Heart right ventricle (tissue), 16 donors: ENCODE results near the gene COL18A1. TPM values are rescaled to one million over a fixed set of nuclear protein-coding genes. Genes with fewer than 3 reads are reported as not detected.

Source experiments
- ATAC-seq, 8 donors: fragments of 200-7000 bp; cut with Tn5 transposase; one replicate each; pipeline ENCODE4 v1.9.1; 2020; ENCODE audit warnings: mild to moderate bottlenecking in 8 of 8, moderate library complexity in 8 of 8, moderate number of reproducible peaks in 1 of 8
- DNase-seq, 2 donors: peaks; one replicate each; pipeline ENCODE4 v3.0.0-alpha.2; 2020
- H3K27ac ChIP-seq, 10 donors: fragments of 200-600 bp; sonication (generic) in 2 of 10; one replicate each; pipeline versions ENCODE4 v1.5.0 to v1.8.0; 2020 to 2022; ENCODE audit warnings: mild to moderate bottlenecking in 3 of 10
- H3K27me3 ChIP-seq, 7 donors: fragments of 200-600 bp; one replicate each; pipeline ENCODE4 v1.8.0; 2021 to 2022; ENCODE audit warnings: mild to moderate bottlenecking in 2 of 7
- H3K36me3 ChIP-seq, 9 donors: fragments of 200-600 bp; sonication (generic) in 1 of 9; one replicate each; pipeline versions ENCODE4 v1.5.0 to v1.8.0; 2020 to 2022; ENCODE audit warnings: mild to moderate bottlenecking in 2 of 9
- H3K4me1 ChIP-seq, 9 donors: fragments of 200-600 bp; sonication (generic) in 1 of 9; one replicate each; pipeline versions ENCODE4 v1.5.0 to v1.8.0; 2020 to 2022; ENCODE audit warnings: mild to moderate bottlenecking in 4 of 9
- H3K4me3 ChIP-seq, 10 donors: fragments of 200-600 bp; sonication (generic) in 2 of 10; one replicate each; pipeline versions ENCODE4 v1.5.0 to v1.8.0; 2020 to 2022; ENCODE audit warnings: mild to moderate bottlenecking in 7 of 10, moderate library complexity in 2 of 10
- H3K9me3 ChIP-seq, 11 donors: fragments of 200-600 bp in 10 of 11; sonication (generic) in 2 of 11; one replicate each; pipeline versions ENCODE4 v1.5.0 to v1.8.0; 2013 to 2022; ENCODE audit warnings: mild to moderate bottlenecking in 2 of 11, control low read depth in 1 of 11, moderate library complexity in 1 of 11
- CTCF ChIP-seq, 9 donors: fragments of 200-600 bp; sonication (generic) in 2 of 9; IDR thresholded peaks; one replicate each; pipeline versions ENCODE4 v1.5.0 to v1.8.0; 2021 to 2022; ENCODE audit warnings: antibody characterized with exemption in 9 of 9, mild to moderate bottlenecking in 5 of 9, moderate library complexity in 1 of 9
- WGBS, 2 donors: extraction: QIAGEN DNeasy Blood & Tissue Kit; methylation state at CpG; one replicate each; pipeline ENCODE4 v1.1.7; 2013; ENCODE audit warnings: inconsistent platforms in 1 of 2; 5-methylcytosine and 5-hydroxymethylcytosine counted together
- intact Hi-C, 10 donors: fragments of 100-400 bp; cut with DNase I; formaldehyde crosslinking; loops; one replicate each; pipeline versions ENCODE4 v1.11.1 to v1.14.2; 2022
- polyA plus RNA-seq, 2 donors: library from polyadenylated mRNA; stranded (reverse); fragments of 200-250 nt; gene quantifications; one replicate each; pipeline ENCODE4 v1.2.3, GENCODE V29; 2013
- total RNA-seq, 10 donors: library from RNA; stranded (reverse); fragmentation: NEBNext Ultra II Directional in 3 of 10; extraction: Animal tissue kit (Norgen Biotek cat#: 25700) in 3 of 10; gene quantifications; one replicate each; pipeline versions ENCODE4 v1.2.1 to v1.2.4, GENCODE V29; 2021 to 2023
- donor health status: Arrhythmogenic right ventricular cardiomyopathy.
- donor health status: ischemic (EF 13 %, LVEDD 7.1; RV severe dilation, severe dysfunction).
- donor health status: healthy with polysubstance abuse.
- donor health status: DM: no; HTN: yes; CAD: no.
- donor health status: DM: no; HTN: no; CAD: no.
- donor health status: ischemic (EF 25% LVEDD 6.9; RV normal size, moderate dysfunction).
- donor health status: ischemic (EF 25% LVEDD 5.7; RV mildly dilated, moderate dysfunction).
- donor health status: healthy.
- donor health status: DM: yes; HTN: yes; CAD: no.
- donor health status: Ischemic cardiomyopathy.
- donor health status: ischemic (EF 35%, LVEDD 5.7; RV mildly dilated, moderate dysfunction).
- donor health status: nonischemic (EF 11% LVEDD 7.7; RV severe dilation, severe dysfunction).
- donor health status: DM: yes; HTN: yes; CAD: no.
- donor health status: PGD.
- donor health status: ischemic (EF 29% LVEDD 5.4; RV normal size, mild dysfunction).
- donor health status: nonischemic (EF 23%, LVEDD 6.1; RV moderate dilation, normal function).

Gene COL18A1
- total and polyA plus RNA-seq, 12 donors = 33.7 to 87.1 (median 52.6) TPM

- Histone ChIP-seq H3K4me1 (no peaks in the 10 kb centered on the region), H3K27me3 (no peaks in the 10 kb centered on the region), H3K36me3 (no peaks in the 10 kb centered on the region), H3K27ac (no peak overlapping the region), H3K4me3 (no peak overlapping the region), H3K9me3 (peaks cover 0 to 12% (median 0%) of the 10 kb centered on the region in 11 donors)
- no peak for TF ChIP-seq CTCF (IDR thresholded peaks at IDR 0.05)
- DNase-seq = no peak
- 85 to 87% methylated on average over 5 of the region's 5 CpGs for WGBS, 2 donors
- intact Hi-C loops = loop anchor here in 1 of 10 donors (5.0 kb wide), 1 partner anchor 39 kb away; no protein-coding TSS in a partner anchor
- ATAC-seq = no peak
Measured at GRCh38 chr21:45377866-45378257, 27.1 kb upstream of the COL18A1 start.

GRCh38 chr21:45378258-45378966 is 26.6 kb upstream of the COL18A1 start:
- H3K27ac ChIP-seq = no peak overlapping the region
- H3K9me3 ChIP-seq = peaks cover 0 to 12% (median 0%) of the 10 kb centered on the region in 11 donors
- no peak for DNase-seq
- H3K27me3 ChIP-seq = no peaks in the 10 kb centered on the region
- ATAC-seq = no peak
- H3K36me3 ChIP-seq = no peaks in the 10 kb centered on the region
- intact Hi-C loops = loop anchor here in 1 of 10 donors (5.0 kb wide), 1 partner anchor 39 kb away; no protein-coding TSS in a partner anchor
- no peaks in the 10 kb centered on the region for H3K4me1 ChIP-seq
- WGBS, 2 donors = 77 to 78% methylated on average over 13 of the region's 13 CpGs
- H3K4me3 ChIP-seq = no peak overlapping the region
- TF ChIP-seq CTCF (IDR thresholded peaks at IDR 0.05) = no peak

- Histone ChIP-seq H3K27me3 (no peaks in the 10 kb centered on the region), H3K27ac (no peak overlapping the region), H3K9me3 (peaks cover 0 to 12% (median 0%) of the 10 kb centered on the region in 11 donors), H3K4me3 (no peak overlapping the region), H3K4me1 (no peaks in the 10 kb centered on the region), H3K36me3 (no peaks in the 10 kb centered on the region)
- ATAC-seq (no peak), DNase-seq (no peak)
- 84 to 85% methylated on average over 18 of the region's 21 CpGs for WGBS, 2 donors
- no peak for TF ChIP-seq CTCF (IDR thresholded peaks at IDR 0.05)
- intact Hi-C loops = loop anchor here in 1 of 10 donors (5.0 kb wide), 1 partner anchor 38 kb away; no protein-coding TSS in a partner anchor
Measured at GRCh38 chr21:45379171-45379900, 25.6 kb upstream of the COL18A1 start.

- DNase-seq (no peak), ATAC-seq (no peak)
- Histone ChIP-seq H3K4me3 (no peak overlapping the region), H3K36me3 (no peaks in the 10 kb centered on the region), H3K27me3 (no peaks in the 10 kb centered on the region), H3K9me3 (peaks cover 0 to 12% (median 0%) of the 10 kb centered on the region in 11 donors), H3K27ac (no peak overlapping the region), H3K4me1 (no peaks in the 10 kb centered on the region)
- 91 to 92% methylated on average over 29 to 31 of the region's 35 CpGs for WGBS, 2 donors
- intact Hi-C loops = loop anchor here in 1 of 10 donors (5.0 kb wide), 1 partner anchor 37 kb away; no protein-coding TSS in a partner anchor
- TF ChIP-seq CTCF (IDR thresholded peaks at IDR 0.05) = no peak
Measured at GRCh38 chr21:45379901-45380330, 25.0 kb upstream of the COL18A1 start.
